Activated T-cell treated with anti-CD3 and anti-CD28 coated beads for 48 hours (primary cell): Measurements from ENCODE around the gene KRTAP10-8.
"Not testable (repeated sequence)": the region's sequence is repeated elsewhere in the genome, so short reads cannot be mapped to it uniquely, and the experiment has no call there.

ENCODE experiments used
- DNase-seq: peaks from one replicate; pipeline ENCODE4 v3.0.0-alpha.2; 2020; ENCODE audit warnings: low read depth

The KRTAP10-8 gene

GRCh38 chr21:44599264-44600029 lies 12.4 kb upstream of the KRTAP10-8 start:
- no peak for DNase-seq

DNA sequence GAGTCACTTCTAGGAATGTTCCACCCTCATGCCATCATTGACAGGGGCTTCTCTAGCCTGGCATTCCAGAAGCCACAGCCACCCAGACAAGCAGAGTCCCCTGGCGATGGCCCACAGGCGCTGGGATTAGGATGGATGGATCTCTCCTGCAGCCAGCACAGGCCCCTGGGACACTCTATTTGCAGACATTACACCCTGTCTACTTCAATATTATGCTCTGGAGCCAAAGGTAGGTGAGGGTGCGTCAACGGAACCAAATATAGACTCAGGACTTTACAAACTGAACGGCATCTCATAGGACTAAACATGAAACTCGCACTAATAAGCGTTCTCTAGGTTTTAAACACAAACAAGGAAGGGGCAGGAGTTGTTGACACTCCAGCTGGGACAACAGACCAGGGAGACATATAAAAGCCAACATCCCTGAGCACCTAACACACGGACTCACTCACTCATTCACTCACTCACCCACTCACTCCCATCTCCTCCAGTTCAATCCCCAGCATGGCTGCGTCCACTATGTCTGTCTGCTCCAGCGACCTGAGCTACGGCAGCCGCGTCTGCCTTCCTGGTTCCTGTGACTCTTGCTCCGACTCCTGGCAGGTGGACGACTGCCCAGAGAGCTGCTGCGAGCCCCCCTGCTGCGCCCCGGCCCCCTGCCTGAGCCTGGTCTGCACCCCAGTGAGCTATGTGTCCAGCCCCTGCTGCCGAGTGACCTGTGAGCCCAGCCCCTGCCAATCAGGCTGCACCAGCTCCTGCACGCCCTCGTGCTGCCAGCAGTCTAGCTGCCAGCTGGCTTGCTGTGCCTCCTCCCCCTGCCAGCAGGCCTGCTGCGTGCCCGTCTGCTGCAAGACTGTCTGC lies 11.5 kb upstream of the KRTAP10-8 start, which contains the start of gene KRTAP10-7:
Gene KRTAP10-7 (plus strand): TSS at position 480 of the 861 bp plus-strand sequence. CDS start 25 bp downstream, at position 505.
- not testable (repeated sequence) for DNase-seq

GRCh38 chr21:44601091-44601490 lies 10.8 kb upstream of the KRTAP10-8 start:
- DNase-seq, result not testable (repeated sequence)

GRCh38 chr21:44601596-44602462 lies 10.1 kb upstream of the KRTAP10-8 start:
- DNase-seq, result no peak

DNA sequence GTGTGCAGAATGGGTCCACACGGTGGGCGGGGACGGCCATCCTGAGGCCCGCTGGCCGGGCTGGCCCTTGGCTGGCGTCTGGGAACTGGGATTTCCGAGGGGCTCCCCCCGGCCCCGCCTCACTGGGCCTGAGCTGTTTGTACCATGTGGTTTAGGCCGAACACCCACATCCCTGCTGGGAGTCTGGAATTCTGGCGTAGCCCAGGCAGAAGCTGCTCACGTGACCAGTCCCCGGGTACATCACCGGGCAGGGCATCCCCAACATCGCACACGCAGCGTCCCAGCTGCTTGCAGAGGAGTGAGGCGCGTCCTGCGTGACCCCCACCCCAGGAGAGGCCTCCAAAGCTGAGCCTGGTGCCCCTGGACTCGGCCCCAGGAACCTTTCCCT lies 9.4 kb upstream of the KRTAP10-8 start:
- DNase-seq, result no peak

GRCh38 chr21:44603109-44603875 lies 8.6 kb upstream of the KRTAP10-8 start:
- no peak for DNase-seq

DNA sequence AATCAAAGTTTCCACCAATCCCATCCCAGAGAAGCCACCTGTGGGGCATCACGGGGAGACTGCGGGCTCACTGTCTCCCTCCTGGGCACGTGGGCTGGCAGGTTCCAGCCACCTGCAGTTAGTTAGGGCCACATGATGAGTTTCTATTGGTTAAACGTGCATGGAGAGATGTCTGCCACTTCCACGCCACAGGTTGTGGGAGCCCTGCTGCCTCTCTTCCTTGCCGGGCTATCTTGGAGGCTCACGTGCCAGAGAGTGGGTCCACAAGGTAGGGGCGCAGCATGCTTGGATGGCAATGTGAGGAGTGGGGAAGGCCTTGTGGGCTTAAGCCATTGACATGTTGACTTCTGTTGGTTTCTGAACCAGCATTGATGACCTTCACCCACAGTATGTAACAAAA lies 8.0 kb upstream of the KRTAP10-8 start:
- DNase-seq, result no peak

DNA sequence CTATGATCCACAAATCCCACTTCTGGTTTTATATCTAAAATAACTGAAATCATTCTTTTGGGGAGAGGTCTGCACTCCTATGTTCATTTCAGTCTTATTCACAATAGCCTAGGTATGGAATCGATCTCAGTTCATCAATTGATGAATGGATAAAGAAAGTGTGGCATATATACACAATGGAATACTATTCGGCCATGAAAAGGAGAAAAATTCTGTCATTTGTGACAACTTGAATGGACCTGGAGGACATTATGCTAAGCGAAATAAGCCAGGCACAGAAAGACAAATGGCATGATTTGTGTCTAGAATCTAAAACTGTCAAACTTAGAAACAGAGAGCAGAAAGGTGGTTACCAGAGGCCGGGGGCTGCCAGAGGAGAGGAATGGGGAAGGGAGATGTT lies 5.4 kb upstream of the KRTAP10-8 start:
- DNase-seq, result no peak

DNA sequence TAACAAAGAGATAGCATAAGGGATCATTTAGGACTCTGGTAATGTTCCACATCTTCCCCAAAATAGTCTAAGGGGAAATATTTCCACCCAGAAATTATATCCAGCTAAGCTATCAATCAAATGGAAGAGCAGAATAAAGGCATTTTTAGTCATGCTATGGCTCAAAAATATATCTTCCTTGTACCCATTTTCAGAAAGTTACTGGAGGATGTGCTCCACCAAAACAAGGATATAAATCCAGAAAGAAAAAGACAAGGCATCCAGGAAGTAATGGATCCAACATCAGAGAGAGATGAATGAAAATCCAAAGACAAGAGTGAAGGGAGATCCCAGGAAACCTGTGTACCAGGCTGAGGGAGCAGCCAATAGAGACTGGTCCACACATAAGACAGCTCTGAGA lies 2.7 kb upstream of the KRTAP10-8 start:
- no peak for DNase-seq

DNA sequence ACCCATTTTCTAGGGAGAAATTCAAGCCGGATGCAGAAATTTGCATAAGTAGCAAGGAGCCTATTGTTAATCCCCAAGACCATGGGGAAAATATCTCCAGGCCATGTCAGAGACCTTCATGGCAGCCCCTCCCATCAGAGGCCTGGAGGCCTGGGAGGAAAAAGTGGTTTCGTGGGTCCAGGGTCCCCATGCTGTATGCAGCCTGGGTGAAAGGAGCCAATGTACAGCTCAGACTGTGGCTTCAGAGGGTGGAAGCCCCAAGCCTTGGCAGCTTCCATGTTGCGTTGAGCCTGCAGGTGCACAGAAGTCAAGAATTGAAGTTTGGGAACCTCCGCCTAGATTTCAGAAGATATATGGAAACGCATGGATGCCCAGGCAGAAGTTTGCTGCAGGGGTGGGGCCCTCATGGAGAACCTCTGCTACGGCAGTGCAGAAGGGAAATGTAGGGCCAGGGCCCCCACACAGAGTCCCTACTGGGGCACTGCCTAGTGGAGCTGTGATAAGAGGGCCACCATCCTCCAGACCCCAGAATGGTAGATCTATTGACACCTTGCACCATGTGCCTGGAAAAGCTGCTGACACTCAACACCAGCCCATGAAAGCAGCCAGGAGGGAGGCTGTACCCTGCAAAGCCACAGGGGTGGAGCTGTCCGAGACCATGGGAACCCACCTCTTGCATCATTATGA lies 1.6 kb upstream of the KRTAP10-8 start:
- not testable (repeated sequence) for DNase-seq

DNA sequence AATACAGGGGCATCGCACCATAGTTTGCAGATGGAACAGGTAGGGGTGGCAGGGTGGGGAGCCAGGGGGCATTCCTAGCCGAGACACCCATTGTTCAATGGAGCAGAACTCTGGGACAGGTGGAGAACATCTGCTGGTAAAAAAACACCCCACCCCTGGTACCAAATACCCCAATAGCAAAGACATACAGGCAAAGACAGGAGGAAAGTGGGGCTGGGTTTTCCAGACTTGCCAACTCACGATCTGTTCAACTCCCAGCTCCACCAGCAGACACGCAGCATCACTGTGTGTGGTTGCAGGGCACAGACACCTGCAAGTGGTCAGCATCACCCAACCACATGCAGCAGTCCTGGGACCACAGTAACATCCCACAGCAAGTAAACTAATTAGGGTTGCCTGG lies 328 bp upstream of the KRTAP10-8 start:
- DNase-seq, result no peak

DNA sequence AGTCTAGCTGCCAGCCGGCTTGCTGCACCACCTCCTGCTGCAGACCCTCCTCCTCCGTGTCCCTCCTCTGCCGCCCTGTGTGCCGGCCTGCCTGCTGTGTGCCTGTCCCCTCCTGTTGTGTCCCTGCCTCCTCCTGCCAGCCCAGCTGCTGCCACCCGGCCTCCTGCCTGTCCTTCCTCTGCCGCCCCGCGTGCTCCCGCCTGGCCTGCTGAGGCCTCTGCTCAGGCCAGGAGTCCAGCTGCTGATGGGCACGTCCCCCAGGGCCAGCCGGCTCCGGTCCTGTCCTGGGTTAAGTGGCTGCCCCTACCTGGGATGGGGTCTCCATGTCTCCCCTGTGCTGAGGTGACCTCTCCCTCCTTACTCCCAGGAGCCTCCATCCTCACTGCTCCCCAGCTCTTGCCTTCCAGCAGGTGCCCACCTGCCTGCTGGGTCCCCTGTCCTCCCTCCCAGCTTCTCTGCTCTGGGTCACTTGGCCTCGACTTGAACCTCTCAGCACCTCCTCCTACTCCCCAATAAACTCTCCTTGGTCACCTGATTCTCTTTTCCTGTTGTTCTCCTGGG lies 870 bp downstream of the KRTAP10-8 start:
- no peak for DNase-seq

- no peak for DNase-seq
Measured at GRCh38 chr21:44613386-44614155, 1.7 kb downstream of the KRTAP10-8 start.

- no peak for DNase-seq
Measured at GRCh38 chr21:44614161-44614631, 2.3 kb downstream of the KRTAP10-8 start.

DNA sequence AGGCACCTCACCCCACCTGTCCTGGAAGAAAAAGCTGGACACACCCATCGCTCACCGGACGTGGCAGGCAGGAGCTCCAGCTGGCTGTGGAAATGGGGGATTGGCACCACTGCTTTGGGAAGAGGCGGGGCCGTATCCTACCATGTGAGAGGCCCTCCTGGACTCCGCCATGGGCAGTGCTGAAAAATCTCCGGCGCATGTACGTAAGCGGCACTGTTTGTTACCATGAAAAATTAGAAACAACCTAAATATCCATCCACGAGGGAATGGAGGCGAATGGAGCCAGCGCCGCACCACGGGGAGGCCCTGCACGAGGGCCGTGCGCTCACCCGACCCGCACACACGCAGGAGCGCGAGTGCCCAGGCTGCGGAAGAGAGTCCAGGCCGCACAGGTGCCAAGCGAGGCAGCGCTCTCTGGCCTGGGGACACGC lies 3.1 kb downstream of the KRTAP10-8 start:
- no peak for DNase-seq

- DNase-seq, result no peak
Measured at GRCh38 chr21:44615466-44615865, 3.6 kb downstream of the KRTAP10-8 start.

GRCh38 chr21:44615911-44616590 lies 4.2 kb downstream of the KRTAP10-8 start:
- no peak for DNase-seq

- DNase-seq, result no peak
Measured at GRCh38 chr21:44616591-44616926, 4.7 kb downstream of the KRTAP10-8 start.

DNA sequence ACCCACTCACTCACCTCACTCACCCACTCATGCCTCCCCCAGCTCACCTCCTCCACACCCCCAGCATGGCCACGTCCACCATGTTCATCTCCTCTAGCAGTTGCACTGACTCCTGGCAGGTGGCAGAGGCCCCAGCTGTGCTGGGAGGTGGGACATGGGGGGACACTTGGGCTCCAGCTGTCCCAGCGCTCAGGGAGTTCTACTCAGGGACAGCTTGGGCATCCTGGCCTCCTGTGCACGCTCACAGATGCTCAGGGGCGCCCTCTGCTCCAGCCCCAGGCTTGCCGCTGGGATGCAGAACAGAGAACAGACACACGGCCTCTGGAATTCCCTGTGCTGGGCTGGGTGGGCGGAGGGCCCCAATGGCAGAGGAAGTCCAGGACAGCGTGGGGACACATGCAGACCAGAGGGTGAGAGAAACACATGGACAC lies 5.2 kb downstream of the KRTAP10-8 start:
- DNase-seq, result no peak
